CD14-positive monocyte (primary cell): ENCODE measurements around the gene CAB39L. TPM values are rescaled to one million over a fixed set of nuclear protein-coding genes. Genes with fewer than 3 reads are reported as not detected.
A peak's percentile ranks its signal among the peaks of the same experiment; 100 is the strongest.

Experiments
- DNase-seq, 3 donors: peaks; one replicate each; pipeline ENCODE4 v3.0.0-alpha.2; 2011 to 2022
- H2AFZ ChIP-seq: 2 replicates; pipeline ENCODE4 v1.6.0; 2012; ENCODE audit warnings: mild to moderate bottlenecking, low read depth, low read length, inconsistent platforms; ENCODE audit not compliant: insufficient read depth, poor library complexity, severe bottlenecking
- H3K27ac ChIP-seq, 2 donors: 1 replicate in 1 of 2; 2 replicates in 1 of 2; pipeline ENCODE4 v1.5.1; 2012 to 2013; ENCODE audit warnings: low read length in 2 of 2, control low read depth in 1 of 2, inconsistent platforms in 1 of 2, low read depth in 1 of 2, mild to moderate bottlenecking in 1 of 2
- H3K27me3 ChIP-seq, 2 donors: one replicate each; pipeline versions ENCODE4 v1.6.0 to v1.6.1; 2011 to 2013; ENCODE audit warnings: low read length in 2 of 2; ENCODE audit not compliant: control insufficient read depth in 2 of 2, insufficient read depth in 2 of 2
- H3K36me3 ChIP-seq, 2 donors: replicated peaks in 1 of 2; 1 replicate in 1 of 2; 2 replicates in 1 of 2; pipeline versions ENCODE4 v1.5.1 to v1.6.1; 2012 to 2013; ENCODE audit warnings: low read length in 2 of 2, control low read depth in 1 of 2, inconsistent platforms in 1 of 2, mild to moderate bottlenecking in 1 of 2; ENCODE audit not compliant: insufficient read depth in 2 of 2, control insufficient read depth in 1 of 2
- H3K4me1 ChIP-seq, 2 donors: 1 replicate in 1 of 2; 2 replicates in 1 of 2; pipeline versions ENCODE4 v1.5.1 to v1.6.1; 2012 to 2013; ENCODE audit warnings: low read length in 2 of 2, control low read depth in 1 of 2, inconsistent platforms in 1 of 2, mild to moderate bottlenecking in 1 of 2, moderate library complexity in 1 of 2; ENCODE audit not compliant: insufficient read depth in 2 of 2, control insufficient read depth in 1 of 2
- H3K4me2 ChIP-seq: replicated peaks from 2 replicates; pipeline ENCODE3; 2012; ENCODE audit warnings: low read length, moderate library complexity, mild to moderate bottlenecking; ENCODE audit not compliant: poor library complexity, severe bottlenecking; ENCODE audit errors: extremely low read depth
- H3K4me3 ChIP-seq, 3 experiments: fragments of 200-600 bp in 1 of 3; sonication (generic) in 1 of 3; replicated peaks in 1 of 3; 1 replicate in 2 of 3; 2 replicates in 1 of 3; pipeline ENCODE4 v1.5.1; 2011 to 2013; ENCODE audit warnings: low read length in 3 of 3, mild to moderate bottlenecking in 3 of 3, control low read depth in 2 of 3, low read depth in 2 of 3, inconsistent platforms in 1 of 3, moderate library complexity in 1 of 3
- H3K79me2 ChIP-seq: 2 replicates; pipeline ENCODE4 v1.6.0; 2012; ENCODE audit warnings: mild to moderate bottlenecking, control low read depth, inconsistent platforms, low read length, moderate library complexity; ENCODE audit not compliant: insufficient read depth
- H3K9ac ChIP-seq: 2 replicates; pipeline ENCODE4 v1.6.0; 2017; ENCODE audit warnings: low read length, mild to moderate bottlenecking; ENCODE audit not compliant: insufficient read depth, poor library complexity, severe bottlenecking
- H3K9me3 ChIP-seq, 2 donors: replicated peaks in 1 of 2; 1 replicate in 1 of 2; 2 replicates in 1 of 2; pipeline versions ENCODE4 v1.5.1 to v1.6.1; 2012 to 2013; ENCODE audit warnings: low read length in 2 of 2, control low read depth in 1 of 2; ENCODE audit not compliant: control insufficient read depth in 1 of 2, insufficient read depth in 1 of 2
- H4K20me1 ChIP-seq: 2 replicates; pipeline ENCODE4 v1.6.0; 2012; ENCODE audit warnings: mild to moderate bottlenecking, low read length, control low read depth, moderate library complexity; ENCODE audit not compliant: insufficient read depth
- H3K27ac Mint-ChIP-seq, 7 donors: one replicate each; pipeline ENCODE4 v1.8.0; 2020; ENCODE audit warnings: mild to moderate bottlenecking in 7 of 7, mixed read lengths in 7 of 7, moderate library complexity in 6 of 7, inconsistent platforms in 2 of 7
- H3K27me3 Mint-ChIP-seq, 3 donors: one replicate each; pipeline ENCODE4 v1.8.0; 2021 to 2022; ENCODE audit warnings: low read depth in 3 of 3, mild to moderate bottlenecking in 3 of 3, mixed read lengths in 3 of 3, moderate library complexity in 3 of 3, inconsistent platforms in 1 of 3
- H3K36me3 Mint-ChIP-seq, 2 donors: one replicate each; pipeline ENCODE4 v1.8.0; 2020; ENCODE audit warnings: mixed read lengths in 2 of 2, inconsistent platforms in 1 of 2, mild to moderate bottlenecking in 1 of 2
- H3K4me1 Mint-ChIP-seq: one replicate; pipeline ENCODE4 v1.8.0; 2020; ENCODE audit warnings: mild to moderate bottlenecking, mixed read lengths
- H3K4me3 Mint-ChIP-seq, 2 donors: one replicate each; pipeline ENCODE4 v1.8.0; 2020; ENCODE audit warnings: mild to moderate bottlenecking in 2 of 2, mixed read lengths in 2 of 2, moderate library complexity in 1 of 2
- H3K9me3 Mint-ChIP-seq, 7 donors: one replicate each; pipeline ENCODE4 v1.8.0; 2020 to 2022; ENCODE audit warnings: mixed read lengths in 7 of 7, mild to moderate bottlenecking in 6 of 7, moderate library complexity in 6 of 7, inconsistent platforms in 2 of 7
- CTCF ChIP-seq: fragments of 200-600 bp; IDR thresholded peaks from one replicate; pipeline ENCODE4 v1.8.0; 2022; ENCODE audit warnings: antibody characterized with exemption, mild to moderate bottlenecking
- WGBS: methylation state at CpG from one replicate; pipeline ENCODE4 v1.1.5; 2013; ENCODE audit warnings: missing lambda C conversion rate; ENCODE audit not compliant: insufficient coverage; 5-methylcytosine and 5-hydroxymethylcytosine counted together
- intact Hi-C, 2 donors: fragments of 100-400 bp; cut with micrococcal nuclease; formaldehyde crosslinking; loops; one replicate each; pipeline versions ENCODE4 v1.15.0 to v1.15.1; 2023
- polyA plus RNA-seq, 3 donors: library from polyadenylated mRNA; depleted of rRNA in 1 of 3; unstranded in 2 of 3; stranded (reverse) in 1 of 3; fragments of 300-500 nt in 2 of 3; fragments of >200 nt in 1 of 3; fragmentation: Illumina TruSeq in 2 of 3; gene quantifications; 1 replicate in 2 of 3; 2 replicates in 1 of 3; pipeline ENCODE4 v1.2.3, GENCODE V29; 2012 to 2021

The CAB39L gene
- polyA plus RNA-seq, 3 donors: 1.9 to 5.1 (median 2.7) TPM

- peaks cover 0 to 8% (median 0%) of the 10 kb centered on the region in 7 donors for H3K9me3 Mint-ChIP-seq
- intact Hi-C loops: no loop called here
- H3K36me3 Mint-ChIP-seq: peaks cover 2 to 11% of the 10 kb centered on the region in 2 donors
Observed at GRCh38 chr13:49353908-49354307, 90.0 kb downstream of the CAB39L start.

GRCh38 chr13:49351871-49352270, 92.0 kb downstream of the CAB39L start:
- Histone ChIP-seq H3K9me3 (peaks cover 0 to 3% of the 10 kb centered on the region in 2 donors), H3K9ac (no peak overlapping the region), H3K4me3 (no peak overlapping the region), H4K20me1 (no peaks in the 10 kb centered on the region), H3K36me3 (no peaks in the 10 kb centered on the region), H3K4me1 (no peaks in the 10 kb centered on the region), H3K27ac (no peak overlapping the region), H3K79me2 (no peaks in the 10 kb centered on the region), H2AFZ (no peak overlapping the region), H3K4me2 (no peak overlapping the region), H3K27me3 (no peaks in the 10 kb centered on the region)
- WGBS: no CpG with 5 or more reads among the region's 2 CpGs
- Mint-ChIP-seq H3K9me3 (peaks cover 0 to 8% (median 0%) of the 10 kb centered on the region in 7 donors), H3K4me3 (no peak overlapping the region), H3K27ac (peak overlapping the region in 1 of 7 donors; percentile 1), H3K36me3 (peaks cover 6% of the 10 kb centered on the region in 2 donors), H3K27me3 (peaks cover 0 to 2% (median 0%) of the 10 kb centered on the region in 3 donors), H3K4me1 (no peaks in the 10 kb centered on the region)
- intact Hi-C loops: no loop called here
- no peak for TF ChIP-seq CTCF
- no peak for DNase-seq

More at GRCh38 chr13:49353908-49354307, 90.0 kb downstream of the CAB39L start:
- peaks cover 0 to 3% of the 10 kb centered on the region in 2 donors for H3K9me3 ChIP-seq
- H3K27ac ChIP-seq: no peak overlapping the region
- DNase-seq: no peak
- no peak for TF ChIP-seq CTCF
- Mint-ChIP-seq H3K27ac (no peak overlapping the region), H3K27me3 (peaks cover 0 to 2% (median 0%) of the 10 kb centered on the region in 3 donors), H3K4me3 (no peak overlapping the region), H3K4me1 (no peaks in the 10 kb centered on the region)
- no CpG with 5 or more reads among the region's 3 CpGs for WGBS
- H4K20me1 ChIP-seq: no peaks in the 10 kb centered on the region
- H3K4me2 ChIP-seq: no peak overlapping the region
- no peak overlapping the region for H2AFZ ChIP-seq
- no peaks in the 10 kb centered on the region for H3K27me3 ChIP-seq
- no peaks in the 10 kb centered on the region for H3K36me3 ChIP-seq
- no peaks in the 10 kb centered on the region for H3K4me1 ChIP-seq
- H3K9ac ChIP-seq: no peak overlapping the region
- no peaks in the 10 kb centered on the region for H3K79me2 ChIP-seq
- no peak overlapping the region for H3K4me3 ChIP-seq
